Activated T-cell treated with anti-CD3 and anti-CD28 coated beads, Interleukin-2, amount 50 U/mL, for 1 hour (primary cell): ENCODE data around the gene TEX28.
"Not testable (repeated sequence)": the region's sequence is repeated elsewhere in the genome, so short reads cannot be mapped to it uniquely, and the experiment has no call there.

ENCODE experiments used
- DNase-seq: peaks from one replicate; pipeline ENCODE4 v3.0.0-alpha.2; 2020

Gene TEX28, protein sequence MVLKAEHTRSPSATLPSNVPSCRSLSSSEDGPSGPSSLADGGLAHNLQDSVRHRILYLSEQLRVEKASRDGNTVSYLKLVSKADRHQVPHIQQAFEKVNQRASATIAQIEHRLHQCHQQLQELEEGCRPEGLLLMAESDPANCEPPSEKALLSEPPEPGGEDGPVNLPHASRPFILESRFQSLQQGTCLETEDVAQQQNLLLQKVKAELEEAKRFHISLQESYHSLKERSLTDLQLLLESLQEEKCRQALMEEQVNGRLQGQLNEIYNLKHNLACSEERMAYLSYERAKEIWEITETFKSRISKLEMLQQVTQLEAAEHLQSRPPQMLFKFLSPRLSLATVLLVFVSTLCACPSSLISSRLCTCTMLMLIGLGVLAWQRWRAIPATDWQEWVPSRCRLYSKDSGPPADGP

DNA sequence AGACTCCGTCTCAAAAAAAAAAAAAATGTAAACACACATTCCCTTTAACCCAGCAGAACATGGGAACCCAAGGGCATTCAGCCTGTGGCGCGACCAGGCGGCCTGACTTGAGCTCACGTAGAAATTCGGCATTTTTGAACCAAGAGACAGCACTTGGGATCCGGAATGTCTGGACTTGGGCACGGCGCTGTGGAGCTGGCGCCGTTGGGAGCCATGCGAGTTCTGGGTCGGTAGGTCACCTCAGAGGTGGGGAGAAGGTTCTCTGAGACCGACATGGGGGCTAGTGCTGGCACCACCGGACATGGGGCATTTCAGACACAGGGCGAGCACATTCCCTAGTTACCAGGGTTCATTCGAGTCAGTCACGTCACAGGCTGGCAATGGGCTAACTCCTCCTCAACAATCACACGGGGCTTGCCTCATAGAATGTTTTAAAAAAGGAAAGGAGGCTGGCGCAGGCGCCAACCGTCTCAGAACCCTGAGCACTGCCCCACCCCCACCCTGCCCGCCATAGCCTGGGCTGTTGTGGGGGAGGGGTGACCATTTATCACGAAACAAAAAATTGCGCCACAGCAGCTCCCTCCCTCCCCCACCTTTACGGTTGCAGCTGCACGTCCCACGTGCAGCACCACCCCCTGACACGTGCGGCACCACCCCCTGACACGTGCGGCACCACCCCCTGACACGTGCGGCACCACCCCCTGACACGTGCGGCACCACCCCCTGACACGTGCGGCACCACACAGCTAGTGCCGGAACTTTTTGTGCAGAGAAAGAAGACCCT is at the start of gene TEX28:
TEX28 (minus strand) TSS at position 334 of the 784 bp plus-strand sequence. CDS start 3,007 bp downstream, outside the sequence.
- no peak for DNase-seq

DNA sequence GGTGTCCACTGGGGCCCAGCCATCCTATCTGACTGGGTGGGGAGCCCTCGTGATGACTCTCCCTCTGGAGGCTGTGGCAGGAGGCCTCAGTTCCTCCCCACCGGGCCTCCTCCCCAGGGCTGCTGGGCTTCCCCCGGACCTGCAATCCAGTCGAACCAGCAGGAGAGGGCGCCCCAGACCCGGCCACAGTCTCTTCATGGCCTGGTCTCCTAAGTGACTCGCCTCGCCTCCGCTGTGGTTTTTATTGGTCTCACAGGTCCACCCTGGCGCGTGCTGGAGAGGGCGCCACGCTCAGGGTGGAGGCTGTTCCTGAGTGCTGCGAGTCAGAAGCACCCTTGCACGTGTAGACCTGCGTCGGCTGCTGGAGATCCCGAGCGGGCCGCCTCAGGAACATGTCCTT is 48.7 kb upstream of the TEX28 start:
- not testable (repeated sequence) for DNase-seq

DNA sequence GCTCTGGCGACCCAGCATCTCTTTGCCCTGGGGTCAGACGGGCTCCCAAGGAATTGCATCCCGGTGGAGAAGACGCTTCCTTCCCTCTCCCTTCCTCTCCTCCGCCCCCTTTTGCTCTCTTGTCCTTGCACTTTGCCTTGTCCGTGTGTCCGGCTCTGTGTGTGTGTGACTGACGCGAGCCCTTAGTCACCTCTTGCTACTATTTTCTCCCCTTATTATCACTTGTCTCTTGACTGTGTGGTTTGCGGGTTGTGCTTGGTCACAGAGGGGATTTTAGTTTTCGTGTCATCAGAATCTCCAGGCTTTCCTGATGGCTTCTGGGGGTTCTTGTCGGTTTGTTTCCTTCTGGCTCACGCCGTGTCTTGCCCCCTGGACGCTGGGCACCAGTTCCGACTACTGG is 48.1 kb upstream of the TEX28 start:
- not testable (repeated sequence) for DNase-seq

DNA sequence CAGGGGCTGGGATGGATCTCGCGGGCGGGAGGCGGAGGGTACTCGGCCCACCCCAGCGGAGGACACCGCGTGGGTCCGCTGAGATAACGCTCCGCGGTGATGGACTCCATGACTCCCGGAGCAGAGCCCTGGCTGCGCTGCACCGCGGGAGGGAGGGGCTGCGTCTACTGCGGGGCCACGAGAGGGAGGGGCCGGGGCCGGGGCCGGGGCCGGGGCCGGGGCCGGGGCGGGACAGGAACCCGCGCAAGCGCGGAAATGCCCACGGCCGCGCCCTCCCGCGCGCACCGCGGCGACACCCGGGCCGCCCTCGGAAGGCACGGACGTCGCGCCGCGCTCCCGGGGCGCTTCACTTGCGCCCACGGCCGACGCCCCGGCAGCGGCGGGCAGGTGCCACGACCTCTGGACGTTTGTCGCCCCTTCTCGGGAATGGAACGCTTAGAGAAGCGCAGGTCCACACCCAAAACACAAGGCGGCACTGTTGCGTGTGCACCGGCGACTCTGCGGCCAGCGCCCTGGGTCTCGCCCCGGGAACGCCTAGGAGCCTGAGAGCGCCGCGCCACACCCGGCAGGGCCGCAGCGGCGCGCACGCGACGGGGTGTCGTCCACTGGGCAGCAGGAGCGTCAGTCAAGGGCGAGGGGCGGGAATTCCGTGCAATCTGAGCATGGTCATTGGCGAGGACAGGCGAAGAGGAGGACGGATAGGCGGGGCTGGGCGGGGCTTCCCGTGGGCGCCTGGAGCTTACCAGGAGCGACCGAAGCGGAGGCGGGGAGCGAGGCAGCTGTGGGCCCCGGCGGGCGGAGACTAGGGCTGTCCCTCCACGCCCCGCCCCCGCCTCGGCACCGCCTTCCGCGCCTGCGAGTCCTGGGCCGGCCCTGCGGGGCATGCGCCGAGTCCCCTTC is 46.7 kb upstream of the TEX28 start:
- DNase-seq = not testable (repeated sequence)

DNA sequence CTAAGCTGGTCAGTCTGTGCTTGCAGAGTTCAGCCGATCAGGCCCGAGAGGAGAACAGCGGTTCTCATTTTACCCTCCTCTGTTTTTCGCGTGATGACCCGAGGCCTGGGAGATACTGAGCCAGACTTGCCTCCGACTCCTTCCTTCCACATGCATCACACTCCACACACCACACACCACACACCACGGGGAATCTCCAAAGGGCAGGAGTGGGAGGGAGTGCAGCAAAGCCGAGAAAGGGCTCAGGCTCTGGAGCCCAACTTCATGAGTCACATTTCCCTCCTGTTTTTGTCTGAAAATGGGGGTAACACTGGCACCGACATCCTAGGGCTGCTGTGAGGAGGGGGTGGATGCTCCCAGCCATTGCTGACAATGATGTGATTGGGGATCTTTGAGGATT is 39.6 kb upstream of the TEX28 start:
- DNase-seq = no peak

DNA sequence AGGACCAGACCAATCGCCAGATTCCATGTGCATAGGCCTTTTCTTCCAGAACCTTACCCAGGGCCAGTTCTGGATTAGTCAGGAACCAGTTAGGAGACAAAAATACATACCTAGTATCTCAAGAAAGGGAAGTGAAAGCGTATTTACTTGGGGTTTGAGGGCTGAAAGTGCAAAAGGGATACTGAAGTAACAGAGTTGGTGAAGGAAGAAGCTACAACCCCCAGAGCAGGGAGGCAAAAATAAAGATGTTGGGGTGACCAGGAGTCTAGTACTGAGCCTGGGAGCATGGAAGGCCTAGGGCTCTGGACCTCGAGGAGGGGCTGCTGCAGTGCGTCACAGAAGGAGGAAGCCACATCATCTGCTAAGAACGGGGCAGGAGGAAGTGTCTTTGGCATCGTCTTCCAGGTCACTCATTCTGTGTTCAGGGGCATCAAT is 38.9 kb upstream of the TEX28 start:
- no peak for DNase-seq

DNA sequence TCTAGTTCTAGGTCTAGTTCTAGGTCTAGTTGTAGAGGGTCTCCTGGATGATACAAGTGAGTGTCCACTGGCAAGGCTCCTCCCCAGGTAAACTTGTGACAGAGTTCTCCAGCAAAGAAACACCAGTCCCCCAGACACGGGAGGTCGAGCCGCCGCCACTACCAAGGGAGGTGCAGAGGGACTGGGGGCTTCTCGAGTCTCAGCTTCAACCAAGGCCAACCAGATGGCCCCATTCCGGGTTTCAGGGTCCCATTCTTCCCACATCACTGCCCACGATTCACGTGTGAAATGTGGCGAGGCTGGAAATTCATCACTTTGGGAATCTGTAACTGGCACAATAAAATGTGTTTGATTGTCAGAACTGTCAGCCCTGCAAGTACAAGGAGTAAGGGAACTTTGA is 38.2 kb upstream of the TEX28 start:
- no peak for DNase-seq

DNA sequence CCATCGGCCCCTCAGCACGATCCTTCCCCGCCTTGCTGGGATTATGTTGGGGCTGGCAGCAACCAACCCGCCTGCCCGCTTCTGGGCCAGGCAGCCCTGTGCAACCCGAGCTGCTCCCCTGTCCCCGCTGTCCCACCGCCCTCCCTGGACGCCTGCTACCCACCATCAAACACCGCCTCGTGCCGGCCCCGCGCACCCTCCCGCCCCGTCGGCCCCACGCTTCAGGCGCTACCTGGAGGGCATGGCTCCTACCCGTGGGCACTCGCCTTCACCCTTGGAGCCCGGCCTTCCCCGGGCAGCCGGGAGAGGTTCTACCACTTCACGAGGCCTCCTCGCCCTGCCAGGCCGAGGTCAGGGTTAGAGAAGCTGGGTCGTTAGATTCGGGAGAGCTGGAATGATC is 37.6 kb upstream of the TEX28 start:
- no peak for DNase-seq

DNA sequence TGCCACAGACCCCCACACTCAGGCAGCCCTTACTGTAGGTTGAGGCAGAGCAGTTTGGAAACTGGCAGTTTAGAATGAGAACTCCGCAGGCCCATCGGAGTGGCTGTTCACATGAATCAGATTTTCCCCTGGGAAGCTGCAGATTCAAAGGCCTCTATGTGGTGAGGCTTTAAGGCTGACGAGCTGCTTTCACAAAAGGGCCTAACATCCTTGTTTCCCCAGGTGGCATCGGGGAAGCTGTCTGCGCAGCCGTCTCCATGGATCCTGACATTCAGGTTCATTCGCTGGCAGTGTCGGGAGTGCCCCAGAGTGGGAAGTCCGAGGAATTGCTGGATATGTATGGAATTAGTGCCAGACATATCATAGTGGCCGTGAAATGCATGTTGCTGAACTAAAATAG is 34.4 kb upstream of the TEX28 start:
- no peak for DNase-seq

DNA sequence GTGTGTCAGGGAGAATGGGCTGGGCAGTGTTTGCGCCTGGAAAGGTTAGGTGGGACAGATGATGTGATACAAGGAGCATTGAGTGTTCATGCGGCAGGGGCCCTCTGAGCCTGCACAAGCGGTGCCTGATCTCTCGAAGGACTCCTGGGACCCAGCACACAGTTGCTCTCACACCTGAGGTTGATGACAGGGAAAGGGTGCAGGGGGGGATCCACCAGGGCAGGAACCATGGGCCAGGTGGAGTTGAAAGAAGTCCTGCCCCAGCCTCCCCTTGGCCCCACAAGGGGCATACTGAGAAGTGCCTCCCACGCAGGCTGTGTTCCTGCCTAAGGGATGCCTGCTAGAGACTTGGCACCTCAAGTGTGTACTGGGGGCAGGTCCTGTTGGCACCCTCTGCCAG is 33.7 kb upstream of the TEX28 start:
- no peak for DNase-seq

DNA sequence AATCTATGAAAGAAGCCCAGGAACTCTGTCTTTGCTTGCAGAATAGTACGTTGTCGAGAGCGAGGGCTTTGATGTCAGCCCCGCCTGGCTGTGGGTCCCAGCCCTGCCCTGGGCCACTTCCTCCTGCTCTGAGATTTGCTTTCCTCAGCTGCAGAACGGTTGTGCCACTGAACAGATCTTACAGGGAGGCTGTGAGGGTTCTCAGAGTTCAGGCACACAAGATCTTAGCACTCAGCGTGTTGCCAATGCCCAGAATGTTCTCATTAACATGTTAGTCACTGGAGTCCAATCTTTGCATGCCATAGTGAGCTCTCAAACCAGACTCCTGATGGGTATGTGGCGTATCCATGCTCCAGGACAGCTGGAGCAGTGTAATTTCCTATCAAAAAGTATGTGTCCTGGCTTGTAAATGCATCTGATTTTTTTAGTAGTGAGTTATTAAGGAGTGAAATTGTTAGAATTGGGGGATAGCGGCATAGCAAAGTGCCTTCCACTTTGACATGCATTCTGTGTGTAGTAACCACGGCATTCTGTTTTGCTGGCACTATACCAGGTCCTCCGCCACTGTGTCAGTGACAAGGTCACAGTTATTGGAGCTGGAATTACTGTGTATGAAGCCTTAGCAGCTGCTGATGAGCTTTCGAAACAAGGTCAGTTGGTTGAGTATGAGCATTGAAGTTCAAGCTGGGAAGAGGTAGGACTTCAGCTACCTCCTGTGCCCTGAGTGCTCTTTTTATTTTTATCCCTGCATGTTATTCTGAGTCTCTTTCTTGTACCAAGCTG is 32.3 kb upstream of the TEX28 start:
- DNase-seq = peak; percentile 52

DNA sequence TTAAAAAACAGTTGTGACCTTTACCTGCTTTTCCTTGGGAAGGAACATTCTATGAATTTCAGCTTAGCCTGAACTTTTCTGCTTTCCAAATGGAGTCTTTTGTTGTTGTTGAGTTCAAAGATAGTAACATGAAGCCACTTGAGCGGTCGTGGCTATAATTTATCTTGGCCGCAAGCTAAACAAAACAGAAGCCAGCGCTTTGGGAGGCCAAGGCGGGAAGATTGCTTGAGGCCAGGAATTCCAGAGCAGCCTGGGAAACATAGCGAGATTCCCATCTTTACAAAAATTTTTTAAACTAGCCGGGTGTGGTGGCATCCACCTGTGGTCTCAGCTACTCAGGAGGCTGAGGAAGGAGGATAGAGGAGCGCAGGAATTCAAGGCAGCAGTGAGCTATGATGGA is 30.6 kb upstream of the TEX28 start:
- no peak for DNase-seq

DNA sequence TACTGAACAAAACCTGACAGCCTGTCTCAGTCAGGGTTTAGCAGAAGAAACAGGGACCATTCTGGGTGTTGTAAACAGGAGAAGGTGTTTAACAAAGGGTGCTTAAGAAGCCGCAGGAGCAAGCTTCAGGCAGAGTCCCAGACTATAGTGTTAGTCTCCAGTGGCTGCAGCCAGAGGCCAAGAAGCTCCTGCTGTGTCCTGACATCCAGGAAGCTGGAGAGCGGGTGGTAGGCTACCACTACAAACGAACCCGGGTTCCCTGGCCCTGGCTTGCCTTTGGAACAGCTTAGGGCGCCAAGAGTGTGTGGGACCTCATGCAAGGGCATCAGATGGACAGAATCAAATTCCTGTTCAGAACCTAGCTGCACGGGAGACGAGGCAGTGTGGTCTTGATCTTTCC is 28.6 kb upstream of the TEX28 start:
- DNase-seq = no peak

DNA sequence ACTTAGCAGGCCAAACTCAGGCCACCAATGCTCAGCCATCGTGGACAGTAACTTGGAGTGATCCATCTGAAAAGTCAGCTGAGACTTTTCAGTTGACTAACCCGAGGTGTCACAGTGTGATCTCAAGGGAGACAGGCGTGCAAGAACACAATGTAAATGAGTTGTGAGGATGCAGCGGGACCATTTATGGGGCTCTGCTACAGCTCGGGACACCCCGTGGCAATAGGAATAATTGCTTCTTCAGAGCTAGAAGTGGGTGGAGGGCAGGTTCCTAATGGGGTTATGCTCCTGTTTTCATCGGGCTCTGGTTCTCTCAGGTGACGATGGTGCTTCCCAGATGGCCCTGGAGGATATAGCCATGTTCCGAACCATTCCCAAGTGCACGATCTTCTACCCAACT is 28.0 kb upstream of the TEX28 start:
- DNase-seq = no peak

DNA sequence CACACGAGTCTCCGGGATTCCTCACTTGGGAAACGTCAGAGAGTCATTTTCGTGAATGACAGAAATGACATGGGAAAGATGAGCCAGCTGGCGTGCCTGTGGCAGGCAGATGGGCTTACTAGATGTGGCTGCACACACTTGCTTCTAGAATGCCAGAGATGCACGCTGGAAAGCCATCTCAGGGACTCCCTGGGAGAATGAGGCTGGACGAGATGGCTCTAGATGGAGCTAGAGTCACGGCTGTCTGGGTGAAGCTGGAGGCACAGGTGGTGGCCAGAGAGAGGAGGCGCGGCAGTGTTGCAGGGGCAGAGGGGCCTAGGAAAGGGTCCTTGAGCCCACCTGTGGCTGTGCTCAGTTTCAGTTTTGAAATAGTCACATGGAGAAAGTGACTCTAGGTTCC is 26.7 kb upstream of the TEX28 start:
- no peak for DNase-seq

DNA sequence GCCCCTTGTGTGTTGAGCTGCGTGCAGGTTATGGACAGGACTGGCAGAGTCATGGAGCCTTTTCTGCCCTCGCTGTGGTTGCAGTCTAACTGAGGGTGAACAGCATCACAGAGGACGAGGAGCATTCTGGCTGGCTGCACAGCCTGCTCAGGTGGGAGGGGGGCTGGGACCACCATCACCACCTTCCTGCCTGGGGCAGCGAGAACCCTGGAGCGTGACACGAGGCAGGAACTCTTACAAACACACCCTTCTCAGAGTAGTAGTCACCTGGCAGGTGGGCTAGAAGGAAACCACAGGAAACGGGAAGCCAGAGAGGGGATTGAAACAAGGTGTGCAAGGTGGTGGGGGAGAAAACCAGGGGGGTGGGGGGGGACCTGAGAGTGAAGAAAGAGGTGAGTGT is 26.2 kb upstream of the TEX28 start:
- DNase-seq = no peak

DNA sequence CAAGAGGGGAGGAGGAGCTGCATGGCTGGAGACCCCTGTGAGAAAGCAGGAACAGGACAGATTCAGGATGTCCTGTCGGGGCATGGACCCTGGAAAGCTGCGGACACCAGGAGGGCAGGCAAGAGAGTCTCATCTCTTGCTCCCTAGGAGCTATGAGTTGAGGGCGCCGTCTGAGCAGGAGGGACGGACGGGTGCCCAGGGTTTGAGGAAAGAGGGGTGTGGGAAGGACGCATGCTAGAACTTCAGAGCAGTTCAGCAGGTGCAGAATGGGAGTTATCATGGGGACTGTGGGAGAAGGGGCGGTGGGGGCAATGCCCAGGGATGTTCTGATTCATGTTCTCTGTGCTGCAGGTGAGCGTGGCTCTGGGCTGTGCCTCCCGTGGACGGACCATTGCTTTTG is 25.5 kb upstream of the TEX28 start:
- DNase-seq = no peak

DNA sequence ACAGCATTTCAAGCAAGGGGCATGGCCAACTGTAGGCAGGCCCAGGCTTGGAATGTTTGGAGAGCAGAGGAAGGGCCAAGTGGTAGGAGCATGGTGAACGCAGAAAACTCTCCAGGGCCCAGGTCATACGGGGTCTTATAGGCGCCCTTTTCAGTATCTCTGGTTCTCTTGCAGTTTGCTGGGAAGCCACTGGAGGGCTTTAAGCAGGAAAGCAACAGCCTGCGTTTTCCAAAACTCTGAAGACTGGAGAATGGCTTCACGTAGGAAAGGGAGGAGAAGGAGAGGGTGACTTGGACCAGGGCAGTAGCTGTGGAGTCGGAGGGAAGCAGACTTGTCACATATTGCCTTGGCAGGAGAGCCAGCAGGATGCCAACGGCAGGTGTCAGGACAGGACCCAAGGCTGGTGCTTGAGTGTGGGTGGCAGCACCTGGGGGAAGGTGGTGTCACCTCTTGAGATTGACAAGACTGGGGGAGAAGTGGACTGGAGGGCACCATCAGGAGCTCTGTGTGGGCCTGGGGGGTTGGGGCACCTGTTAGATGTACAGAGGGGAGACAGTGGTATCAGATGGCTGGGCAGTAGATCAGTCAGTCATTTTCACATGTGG is 22.6 kb upstream of the TEX28 start:
- DNase-seq = peak; percentile 41

DNA sequence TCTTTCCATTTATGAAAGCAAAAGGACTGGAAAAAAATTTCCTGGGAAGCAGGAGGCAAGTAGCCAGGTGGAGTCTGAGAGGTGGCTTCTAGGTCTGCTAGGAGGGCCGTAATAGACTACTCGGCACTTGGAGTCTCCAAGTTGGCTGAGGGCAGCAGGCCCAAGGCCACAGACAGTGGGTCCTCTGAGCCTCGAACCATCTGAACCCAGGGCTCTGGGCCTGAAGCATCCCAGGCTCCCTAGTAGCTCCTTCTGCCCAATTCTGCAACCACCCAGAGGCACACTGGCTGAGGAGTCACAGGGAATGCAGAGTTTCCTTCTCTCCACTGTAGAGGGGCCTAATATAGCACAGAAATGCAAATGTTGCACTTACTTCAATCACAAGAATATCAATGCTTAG is 20.5 kb upstream of the TEX28 start:
- DNase-seq = no peak

DNA sequence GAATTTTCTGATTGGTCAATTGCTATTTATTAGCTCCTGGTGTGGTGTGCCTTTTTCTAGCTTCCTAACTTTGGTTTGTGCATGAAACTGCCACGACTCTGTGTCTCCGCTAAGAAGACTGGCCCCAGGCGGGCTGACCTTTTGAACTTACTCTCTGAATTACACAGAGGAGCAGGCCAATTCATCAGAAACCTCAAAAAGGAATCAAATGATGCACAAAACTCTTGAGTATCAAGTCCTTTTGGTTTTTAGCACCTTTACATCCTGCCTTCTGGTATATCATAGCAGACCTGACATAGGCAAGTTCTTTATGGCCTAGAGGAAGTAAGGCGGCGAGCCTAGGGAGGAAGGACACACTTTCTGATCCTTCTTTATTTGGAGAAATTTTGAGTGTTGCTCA is 18.2 kb upstream of the TEX28 start:
- DNase-seq = no peak

DNA sequence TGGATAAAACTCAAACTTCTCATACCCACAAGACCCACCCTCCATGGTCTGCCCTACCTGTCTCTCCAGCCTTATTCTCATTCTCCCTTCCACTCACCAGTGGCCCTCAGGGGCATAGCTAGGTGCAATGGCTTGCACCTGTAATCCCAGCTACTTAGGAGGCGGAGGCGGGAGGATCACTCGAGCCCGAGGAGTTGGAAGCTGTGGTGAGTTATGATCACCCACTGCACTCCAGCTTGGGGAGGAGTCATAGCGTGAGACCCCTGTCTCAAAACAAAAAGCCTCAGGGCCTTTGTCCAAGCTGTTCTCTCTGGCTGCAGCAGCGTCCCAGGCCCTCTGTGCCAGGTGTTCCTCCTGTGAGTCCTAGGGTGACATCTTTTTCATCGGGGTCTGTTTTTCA is 17.2 kb upstream of the TEX28 start:
- DNase-seq = no peak
